GM21515 (cell line): Measurements from ENCODE around the gene PODXL.
"Not testable (repeated sequence)": the region's sequence is repeated elsewhere in the genome, so short reads cannot be mapped to it uniquely, and the experiment has no call there.

Experiments
- ATAC-seq: cut with Tn5 transposase; IDR thresholded peaks from one replicate; pipeline ENCODE4 v1.9.1; 2021; ENCODE audit not compliant: unreplicated experiment

The PODXL gene

DNA sequence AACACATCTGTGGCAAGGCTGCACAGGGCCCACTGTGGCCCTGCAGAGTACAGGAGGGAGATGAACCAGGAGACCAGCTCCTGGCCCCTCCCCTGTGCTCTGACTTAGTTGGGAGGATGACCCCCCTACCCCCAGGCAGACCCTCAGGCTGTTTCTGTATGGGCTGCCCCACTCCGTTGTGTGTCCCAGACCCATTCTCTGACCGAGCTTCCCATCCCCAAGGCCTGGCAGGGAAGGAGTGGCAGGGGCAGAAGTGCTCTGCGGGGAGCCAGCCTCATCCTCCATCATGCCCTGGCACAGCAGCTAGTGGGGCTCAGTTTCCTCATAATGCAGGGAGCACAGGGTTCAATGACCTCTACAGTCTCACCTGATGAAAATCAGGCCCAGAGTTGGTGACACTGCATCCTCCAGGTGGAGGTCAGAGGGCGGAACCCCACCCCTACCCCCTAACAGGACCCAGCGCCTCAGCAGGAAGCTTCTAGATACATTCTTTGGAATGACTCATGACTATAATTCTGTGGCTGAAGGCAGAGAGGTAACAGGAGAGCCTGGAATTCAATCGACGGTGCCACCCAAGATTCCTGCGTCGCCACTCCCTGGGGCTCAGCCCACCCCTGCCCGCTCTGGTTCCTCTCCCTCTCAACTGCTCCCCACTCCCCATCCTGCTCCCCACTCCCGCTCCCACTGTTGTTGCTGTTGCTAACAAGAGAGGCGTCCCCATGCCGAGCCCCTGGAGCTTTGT, 18.2 kb downstream of the PODXL start:
- ATAC-seq: no peak

DNA sequence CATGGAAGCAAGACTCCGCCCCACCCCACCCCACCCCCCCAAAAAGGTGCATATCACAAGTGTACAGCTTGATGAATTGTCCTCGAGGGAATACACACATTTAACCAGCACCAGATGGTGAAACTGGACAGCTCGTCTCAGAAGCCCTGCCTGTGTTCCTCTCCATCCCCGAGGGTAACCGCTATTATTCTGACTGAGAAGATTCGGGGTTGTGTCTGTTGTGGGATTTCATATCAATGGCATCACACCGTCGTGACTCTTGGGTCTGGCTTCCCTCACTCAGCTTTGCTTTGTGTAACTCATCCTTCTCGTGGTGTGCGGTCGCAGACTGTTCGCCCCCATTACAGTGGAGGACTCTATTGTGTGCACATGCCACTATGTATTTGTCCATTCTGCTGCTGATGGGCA, 18.9 kb downstream of the PODXL start:
- no peak for ATAC-seq

DNA sequence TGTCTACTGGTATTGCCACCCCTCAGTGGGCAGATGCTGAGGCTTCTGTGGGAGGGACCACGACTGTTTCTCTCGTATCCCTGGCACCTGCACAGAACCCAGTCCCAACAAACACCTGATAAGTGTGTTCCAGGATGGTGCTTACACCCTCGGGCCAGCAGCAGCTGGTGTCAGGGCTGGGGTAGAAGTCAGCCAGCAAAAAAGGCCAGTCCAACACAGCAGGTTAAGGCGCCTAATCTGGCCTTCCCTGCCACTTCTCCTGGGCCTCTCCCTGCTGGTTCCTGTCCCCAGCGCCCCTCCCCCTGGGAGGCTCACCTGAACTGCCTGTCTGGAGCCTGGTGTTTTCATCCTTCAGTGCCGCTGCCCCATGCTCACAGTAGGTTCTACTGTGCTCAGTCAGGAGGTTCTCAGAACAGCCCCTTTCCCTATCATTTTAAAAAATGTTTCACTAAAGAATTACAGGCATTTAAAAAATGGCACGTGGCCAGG, 20.0 kb downstream of the PODXL start:
- ATAC-seq: no peak

DNA sequence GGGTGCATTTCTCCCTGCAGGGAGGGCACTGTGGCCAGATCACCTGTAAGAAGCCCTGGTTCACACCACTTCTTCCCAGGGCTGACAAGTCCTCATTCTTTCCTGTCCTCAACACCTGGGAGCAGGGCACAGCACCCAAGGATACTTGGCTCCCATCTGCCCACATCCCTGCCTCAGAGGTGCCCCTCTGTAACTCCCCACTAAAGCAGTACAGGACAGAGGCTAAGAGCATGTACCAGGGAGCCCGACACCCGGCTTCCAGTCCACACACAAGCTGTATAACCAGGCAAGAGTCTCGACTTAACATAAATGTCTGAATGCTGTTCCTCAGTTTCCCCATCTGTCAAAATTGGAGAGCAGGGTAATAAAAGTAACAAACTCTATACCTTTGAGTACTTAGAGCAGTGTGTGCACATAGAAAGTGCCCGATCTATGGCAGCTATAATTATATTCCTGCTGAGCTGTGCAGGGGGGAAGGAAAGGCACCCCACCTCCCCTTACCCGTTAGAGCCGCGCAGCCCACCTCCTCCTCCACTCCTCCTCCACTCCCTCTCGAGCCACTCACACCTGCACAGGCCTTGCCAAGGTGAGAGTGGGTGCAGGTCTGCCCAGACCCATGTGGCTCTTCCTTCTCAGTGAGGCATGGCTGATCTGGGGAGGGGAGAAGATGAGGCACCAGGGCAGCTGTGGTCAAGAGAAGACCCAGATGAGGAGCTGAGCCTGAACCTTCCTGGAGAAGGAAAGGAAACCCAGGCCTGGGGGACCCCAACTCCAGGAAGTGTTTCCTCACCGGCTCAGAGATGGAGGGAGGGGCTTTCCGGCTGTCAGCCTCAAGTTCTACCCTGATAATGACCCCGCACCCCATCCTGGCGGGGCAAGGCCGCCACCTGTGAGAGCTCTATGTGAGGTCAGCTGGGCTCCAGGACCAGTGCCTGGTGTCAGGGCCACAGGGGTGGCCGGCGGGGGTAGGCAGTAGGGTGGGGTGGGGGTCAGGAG, 22.6 kb downstream of the PODXL start:
- no peak for ATAC-seq

DNA sequence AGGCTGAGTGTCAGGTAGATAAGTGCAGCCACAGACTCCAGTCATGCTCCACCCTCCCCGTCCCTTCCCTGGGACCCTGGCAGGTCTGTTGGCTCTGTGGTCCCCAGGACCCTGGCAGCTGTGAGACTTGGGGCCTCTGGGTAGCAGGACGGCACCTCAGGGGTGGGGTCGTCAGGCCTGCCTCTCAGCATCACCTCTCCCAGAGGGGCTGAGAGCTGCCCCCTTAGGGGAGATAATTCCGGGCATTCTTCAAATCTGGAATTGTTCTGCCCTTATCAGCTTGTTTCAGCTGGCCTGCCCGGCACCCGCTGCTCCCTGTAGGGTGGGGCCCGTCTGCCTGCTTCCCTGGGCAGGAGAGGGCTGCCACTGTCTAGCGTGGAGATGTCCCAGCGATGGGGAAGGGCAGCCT, 23.3 kb downstream of the PODXL start:
- ATAC-seq: no peak

DNA sequence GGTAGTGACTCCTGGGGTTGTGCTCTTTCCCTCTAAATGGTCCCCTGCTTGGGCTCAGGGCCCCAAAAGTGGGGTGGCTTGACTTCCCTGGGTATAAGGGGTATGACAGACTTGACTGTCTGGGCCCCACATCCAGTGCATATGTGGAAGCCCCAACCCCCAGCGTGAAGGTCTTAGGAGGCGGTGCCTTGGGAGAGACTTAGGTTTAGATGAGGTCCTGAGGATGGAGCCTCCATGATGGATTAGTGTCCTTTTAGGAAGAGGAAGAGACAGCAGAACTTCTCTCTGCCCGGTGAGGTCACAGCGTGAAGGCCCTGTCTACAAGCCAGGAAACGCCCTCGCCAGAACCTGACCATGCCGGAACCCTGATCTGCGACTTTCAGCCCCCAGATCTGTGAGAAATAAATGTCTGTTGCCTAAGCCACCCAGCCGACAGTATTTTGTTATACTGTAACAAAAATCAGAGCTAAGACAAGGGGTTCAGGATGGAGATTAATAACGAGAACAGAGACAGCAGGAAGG, 23.8 kb downstream of the PODXL start:
- ATAC-seq: no peak

DNA sequence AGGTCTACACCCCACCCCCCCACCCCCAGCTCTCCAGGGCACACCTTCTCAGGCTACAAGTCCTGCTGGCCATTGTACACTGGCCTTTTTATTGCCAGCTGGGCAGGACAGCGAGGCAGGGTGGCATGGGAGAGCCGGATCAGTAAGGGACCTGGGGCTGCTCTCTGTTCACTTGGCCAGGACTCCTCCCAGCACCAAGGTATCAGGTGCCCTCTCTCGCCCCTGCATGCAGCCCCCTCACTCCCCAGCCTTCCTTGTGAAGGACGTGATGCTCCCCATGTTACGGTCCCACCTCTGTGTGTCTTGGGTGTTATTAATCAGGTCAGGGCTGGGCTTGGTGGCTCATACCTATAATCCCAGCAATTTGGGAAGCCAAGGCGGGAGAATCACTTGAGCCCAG, 26.3 kb downstream of the PODXL start:
- no peak for ATAC-seq

DNA sequence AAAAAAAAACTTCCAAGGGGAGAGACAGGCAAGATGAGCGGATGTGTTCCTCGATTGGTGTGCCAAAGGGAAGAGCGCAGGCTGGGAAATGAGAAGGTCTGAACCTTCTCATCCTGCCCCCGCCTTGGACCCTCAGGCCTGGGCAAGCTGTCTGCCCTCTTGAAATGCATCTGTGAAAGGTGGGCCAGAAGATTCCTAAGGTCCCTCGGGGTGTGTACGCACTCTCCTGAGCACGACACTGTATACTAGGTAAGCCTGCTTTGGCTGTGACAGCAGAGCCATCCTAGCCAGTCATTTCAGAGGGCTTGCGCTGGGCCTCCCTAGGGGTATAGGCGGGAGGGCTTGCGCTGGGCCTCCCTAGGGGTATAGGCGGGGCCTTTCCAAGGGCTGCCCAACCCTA, 26.8 kb downstream of the PODXL start:
- ATAC-seq: no peak

DNA sequence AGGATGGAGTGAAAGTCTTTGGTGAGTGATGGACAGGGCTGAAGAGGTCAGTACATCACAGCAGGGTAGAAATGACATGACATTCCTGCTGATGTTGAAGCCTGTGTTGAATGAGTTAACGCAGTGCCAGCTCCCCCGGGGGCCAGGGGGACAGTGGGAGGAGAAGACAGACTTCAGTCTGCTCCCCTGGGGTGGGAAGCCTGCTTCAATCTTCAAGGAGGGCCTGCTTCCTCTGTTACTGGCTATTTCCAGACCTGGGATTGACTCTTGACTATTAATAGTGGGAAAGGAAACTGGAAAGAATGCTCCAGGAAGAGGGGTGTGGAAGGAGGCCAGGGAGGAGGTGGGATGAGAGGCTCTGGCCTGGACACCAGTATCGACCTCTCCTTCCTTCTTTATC, 27.2 kb downstream of the PODXL start:
- ATAC-seq: no peak

DNA sequence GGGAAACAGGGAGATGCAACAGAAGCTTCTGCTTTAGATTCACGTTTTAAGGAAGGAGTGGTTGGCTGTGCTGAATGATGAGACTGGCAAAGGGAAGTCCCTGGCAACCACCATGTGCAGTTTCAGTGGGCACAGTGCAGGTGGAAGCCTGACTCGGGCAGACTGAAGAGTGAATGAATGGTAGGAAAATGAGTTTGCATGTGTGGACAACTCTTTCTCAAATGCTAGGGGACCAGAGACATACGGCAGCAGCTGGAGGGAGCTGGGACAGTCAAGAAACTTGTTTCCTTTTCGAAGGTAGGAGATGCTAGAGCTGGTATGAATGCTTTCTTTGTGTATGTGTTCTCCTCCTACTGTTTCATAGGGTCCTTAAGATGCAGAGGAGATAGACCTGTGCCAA, 29.0 kb downstream of the PODXL start:
- ATAC-seq: no peak

DNA sequence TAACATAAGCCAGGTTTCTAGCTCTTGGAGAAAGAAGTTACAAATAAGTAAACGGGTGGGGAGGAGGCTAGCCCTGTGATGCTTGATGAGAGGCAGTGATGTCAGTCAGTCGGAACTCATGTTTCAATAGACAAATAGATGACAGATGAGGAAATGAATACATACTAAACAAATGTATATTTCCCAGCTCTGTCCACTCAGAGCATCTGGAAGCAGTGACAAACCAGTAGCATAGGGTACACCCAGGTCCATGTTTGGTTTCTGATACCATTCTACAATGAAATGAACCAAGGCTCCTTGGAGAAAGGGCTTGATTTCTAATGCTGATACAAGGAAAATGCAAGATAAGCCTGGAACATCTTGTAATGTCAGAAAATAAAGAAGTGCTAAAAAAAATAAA, 30.6 kb downstream of the PODXL start:
- no peak for ATAC-seq

DNA sequence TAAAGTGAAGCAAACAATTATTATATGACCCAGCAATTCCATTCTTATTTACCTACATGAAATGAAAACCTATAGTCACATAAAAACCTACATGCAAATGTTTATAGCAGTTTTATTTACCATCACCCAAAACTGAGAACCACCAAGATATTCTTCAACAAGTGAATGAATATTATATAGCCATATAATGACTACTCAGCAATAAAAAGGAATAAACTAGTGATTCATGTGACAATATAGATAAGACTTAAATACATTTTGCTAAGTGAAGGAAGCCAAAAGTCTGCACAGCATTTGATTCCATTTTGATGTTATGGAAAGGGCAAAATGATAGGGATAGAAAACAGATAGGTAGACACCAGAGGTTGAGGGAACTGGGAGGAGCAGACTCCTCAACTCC, 31.7 kb downstream of the PODXL start:
- no peak for ATAC-seq

DNA sequence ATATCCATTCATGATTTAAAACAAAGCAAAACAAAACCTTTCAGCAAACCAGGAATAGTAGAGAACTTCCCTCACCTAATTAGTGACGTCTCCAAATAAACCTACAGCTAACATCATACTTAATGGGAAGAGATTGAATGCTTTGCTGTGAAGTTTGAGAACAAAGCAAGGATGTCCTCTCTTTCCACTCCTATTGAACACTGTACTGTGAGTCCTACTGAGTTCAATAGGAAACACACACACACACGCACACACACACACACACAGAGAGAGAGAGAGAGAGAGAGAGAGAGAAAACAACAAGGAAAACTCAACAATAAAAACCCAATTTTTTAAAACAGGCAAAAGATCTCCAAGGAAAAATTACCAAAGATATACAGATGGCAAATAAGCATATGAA, 32.3 kb downstream of the PODXL start:
- no peak for ATAC-seq

DNA sequence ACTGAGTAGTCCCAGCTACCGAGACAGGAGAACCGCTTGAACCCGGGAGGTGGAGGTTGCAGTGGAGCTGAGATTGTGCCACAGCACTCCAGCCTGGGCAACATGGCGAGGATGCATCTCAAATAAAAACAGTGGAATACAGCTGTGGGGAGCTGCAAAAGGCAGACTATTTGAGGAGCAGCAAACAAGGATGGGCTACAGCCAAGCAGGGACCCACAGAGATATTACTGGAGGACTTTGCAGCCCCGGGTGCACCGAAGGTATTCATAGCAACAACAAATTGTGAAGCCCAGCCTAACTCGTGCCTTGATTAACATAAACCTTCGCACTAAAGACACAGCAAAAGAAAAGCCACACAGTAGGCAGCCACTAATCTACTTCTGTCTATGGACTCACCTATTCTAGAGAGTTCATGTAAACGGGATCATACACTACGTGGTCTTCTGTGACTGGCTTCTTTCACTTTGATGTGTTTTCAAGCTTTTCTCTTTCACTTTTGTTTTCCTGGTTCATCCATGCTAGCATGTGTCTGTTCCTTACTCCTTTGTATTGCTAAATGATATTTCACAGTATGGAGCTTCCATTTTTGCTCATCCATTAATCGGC, 34.0 kb downstream of the PODXL start:
- ATAC-seq: no peak

DNA sequence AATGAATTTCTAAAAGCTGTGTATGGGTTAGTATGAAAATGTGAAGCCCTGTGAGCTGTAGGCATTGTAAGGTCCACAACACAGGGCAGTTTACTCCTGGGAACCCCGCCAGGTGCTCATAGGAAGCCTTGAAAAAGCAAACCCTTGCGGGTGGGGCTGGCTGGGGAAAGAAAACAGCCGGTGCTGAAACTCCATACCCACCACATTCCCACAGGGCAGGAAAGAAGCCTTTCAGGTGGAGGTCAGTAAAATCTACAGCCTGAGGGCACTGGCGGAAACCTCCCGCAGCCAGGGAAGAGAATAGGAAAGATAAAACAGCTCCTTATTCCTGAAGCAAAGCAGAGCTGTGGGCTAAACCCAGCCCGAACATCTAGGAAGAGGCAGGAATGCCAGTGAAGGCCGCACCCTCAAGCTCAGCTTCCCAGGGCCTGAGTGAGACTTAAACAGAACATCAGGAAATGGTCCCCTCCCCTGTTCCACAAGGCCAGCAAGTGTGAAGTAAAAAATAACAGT, 34.7 kb downstream of the PODXL start:
- ATAC-seq: no peak

DNA sequence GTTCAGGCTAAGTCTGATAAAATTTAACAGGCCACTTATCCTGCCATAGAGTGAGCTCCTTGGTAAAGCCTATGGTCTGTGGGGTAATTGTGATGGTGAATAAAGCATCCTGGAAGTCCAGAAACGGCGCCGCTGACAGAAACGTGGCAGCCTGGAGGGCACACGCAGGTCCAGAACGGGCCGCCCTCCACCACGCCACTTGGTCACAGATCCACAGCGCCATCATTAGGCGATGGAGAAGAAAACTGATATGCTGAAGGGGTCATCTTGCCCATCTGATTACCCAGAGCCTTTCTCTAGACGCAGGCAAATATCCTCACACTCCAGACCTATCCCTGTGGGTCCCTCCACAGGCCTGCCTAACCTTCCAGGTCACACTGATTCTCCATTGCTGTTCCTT, 37.8 kb downstream of the PODXL start:
- no peak for ATAC-seq

DNA sequence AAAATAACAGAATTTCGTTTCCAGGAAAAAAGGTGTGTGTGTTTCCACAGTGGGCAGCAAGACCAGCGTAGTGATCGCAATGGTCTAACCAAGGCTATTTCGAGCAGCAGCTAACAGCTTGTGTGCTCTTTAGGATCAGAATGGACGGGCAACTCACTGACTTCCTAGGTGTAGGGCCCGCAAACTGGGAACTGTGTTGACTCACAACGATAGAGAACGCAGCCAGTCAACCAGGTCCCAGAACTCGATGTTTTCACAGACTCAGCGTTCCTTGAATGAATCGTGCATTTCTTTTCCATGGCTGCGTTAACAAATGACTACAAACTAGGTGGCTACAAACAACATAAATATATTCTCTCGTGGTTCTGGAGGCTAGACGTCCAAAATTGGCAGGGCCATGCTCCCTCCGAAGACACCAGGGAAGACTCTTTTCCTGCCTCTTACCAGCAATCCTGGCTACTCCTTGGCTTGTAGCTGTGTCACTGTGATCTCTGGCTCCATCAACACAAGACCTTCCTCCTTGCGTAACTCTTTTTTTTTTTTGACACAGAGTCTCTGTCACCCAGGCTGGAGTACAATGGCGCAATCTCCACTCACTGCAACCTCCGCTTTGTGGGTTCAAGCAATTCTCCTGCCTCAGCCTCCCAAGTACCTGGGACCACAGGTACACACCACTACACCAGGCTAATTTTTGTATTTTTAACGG, 39.1 kb downstream of the PODXL start:
- no peak for ATAC-seq

DNA sequence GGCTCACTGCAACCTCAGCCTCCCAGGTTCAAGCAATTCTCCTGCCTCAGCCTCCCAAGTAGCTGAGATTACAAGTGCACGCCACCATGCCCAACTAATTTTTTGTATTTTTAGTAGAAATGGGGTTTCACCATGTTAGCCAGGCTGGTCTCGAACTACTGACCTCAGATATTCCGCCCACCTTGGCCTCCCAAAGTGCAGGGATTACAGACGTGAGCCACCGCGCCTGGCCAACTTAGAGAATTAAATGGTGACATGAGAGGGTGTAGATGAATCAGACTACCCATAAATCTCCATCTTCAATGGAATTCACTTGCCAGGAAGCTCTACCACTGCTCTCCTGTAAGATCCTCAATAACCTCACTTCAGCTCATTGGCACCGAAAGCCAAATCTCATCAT, 41.0 kb downstream of the PODXL start:
- not testable (repeated sequence) for ATAC-seq

DNA sequence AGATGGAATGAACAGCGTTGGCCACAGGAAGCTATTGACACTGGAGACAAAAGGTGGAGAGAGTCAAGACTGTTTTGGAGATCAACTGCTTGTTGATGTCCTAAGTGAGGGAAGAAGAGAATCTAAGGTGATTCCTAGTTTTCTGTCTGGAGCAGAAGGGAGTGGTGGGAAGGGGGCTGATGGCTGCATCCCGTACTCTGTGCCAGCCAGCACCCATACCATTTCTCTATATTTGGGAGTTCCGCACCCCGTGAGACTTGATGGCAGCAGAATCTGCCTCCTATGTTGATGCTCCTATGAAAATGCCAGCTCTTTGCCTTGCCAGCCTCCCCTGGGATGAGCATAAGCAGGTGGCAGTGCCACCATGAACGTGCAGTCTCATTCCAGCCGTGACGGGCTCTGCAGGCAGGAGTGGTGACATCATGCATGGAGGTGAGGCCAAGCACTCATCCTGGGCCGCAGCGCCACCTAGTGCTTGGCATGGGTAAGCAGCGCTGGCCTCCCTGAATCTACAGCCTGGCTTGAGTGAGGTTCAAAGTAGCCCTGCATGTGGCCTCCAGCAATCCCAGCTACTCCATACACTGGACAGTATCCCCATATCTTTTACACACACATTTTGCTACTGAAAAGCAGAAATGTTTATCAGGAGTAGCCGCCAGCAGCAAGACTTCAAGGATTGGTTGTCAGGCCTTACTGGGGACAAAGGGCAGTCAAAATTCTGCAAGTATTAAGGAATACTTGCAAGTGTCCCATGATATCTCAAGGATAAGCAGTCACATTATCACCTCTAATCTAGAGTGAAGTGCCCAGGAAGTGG, 43.0 kb downstream of the PODXL start:
- ATAC-seq: peak; percentile 93
